H9 (cell line): ENCODE measurements around the gene RAMP3. TPM values are rescaled to one million over a fixed set of nuclear protein-coding genes. Genes with fewer than 3 reads are reported as not detected.

Experiments used
- DNase-seq: peaks from one replicate; pipeline ENCODE4 v3.0.0-alpha.2; 2017
- H2AFZ ChIP-seq: one replicate; pipeline ENCODE4 v1.6.1; 2013; ENCODE audit warnings: mild to moderate bottlenecking, low read length, control low read depth, moderate library complexity
- H2AK5ac ChIP-seq: 2 replicates; pipeline ENCODE4 v1.6.1; 2013; ENCODE audit warnings: low read length, control low read depth, mixed read lengths; ENCODE audit not compliant: insufficient read length
- H2BK120ac ChIP-seq: one replicate; pipeline ENCODE4 v1.6.1; 2013; ENCODE audit warnings: low read depth, mild to moderate bottlenecking, low read length, control low read depth, inconsistent platforms; ENCODE audit not compliant: poor library complexity, severe bottlenecking
- H2BK12ac ChIP-seq: 2 replicates; pipeline ENCODE4 v1.6.1; 2013; ENCODE audit warnings: low read length, control low read depth, mixed read lengths, low read depth; ENCODE audit not compliant: insufficient read length
- H2BK15ac ChIP-seq: 2 replicates; pipeline ENCODE4 v1.6.1; 2013; ENCODE audit warnings: low read depth, low read length, control low read depth
- H2BK20ac ChIP-seq: one replicate; pipeline ENCODE4 v1.6.1; 2013; ENCODE audit warnings: low read depth, mild to moderate bottlenecking, low read length, control low read depth, inconsistent platforms; ENCODE audit not compliant: poor library complexity, severe bottlenecking
- H2BK5ac ChIP-seq: 2 replicates; pipeline ENCODE4 v1.6.1; 2013; ENCODE audit warnings: low read length, control low read depth, mixed read lengths; ENCODE audit not compliant: insufficient read length
- H3K14ac ChIP-seq: 2 replicates; pipeline ENCODE4 v1.6.1; 2013; ENCODE audit warnings: low read length, control low read depth; ENCODE audit not compliant: insufficient read depth
- H3K18ac ChIP-seq: 2 replicates; pipeline ENCODE4 v1.6.1; 2013; ENCODE audit warnings: low read depth, mild to moderate bottlenecking, mixed read lengths, low read length, control low read depth; ENCODE audit not compliant: insufficient read length
- H3K23ac ChIP-seq: 2 replicates; pipeline ENCODE4 v1.6.1; 2013; ENCODE audit warnings: low read length, control low read depth, mixed read lengths, low read depth; ENCODE audit not compliant: insufficient read length
- H3K23me2 ChIP-seq: 2 replicates; pipeline ENCODE4 v1.6.1; 2013; ENCODE audit warnings: low read depth, mild to moderate bottlenecking, mixed read lengths, low read length, control low read depth; ENCODE audit not compliant: insufficient read length, poor library complexity, severe bottlenecking
- H3K27ac ChIP-seq: 2 replicates; pipeline ENCODE4 v1.5.1; 2013; ENCODE audit warnings: low read length, control low read depth, mixed read lengths, low read depth; ENCODE audit not compliant: insufficient read length
- H3K27me3 ChIP-seq: 2 replicates; pipeline ENCODE4 v1.6.1; 2013; ENCODE audit warnings: low read length, control low read depth, inconsistent platforms; ENCODE audit not compliant: insufficient read depth
- H3K4ac ChIP-seq: 2 replicates; pipeline ENCODE4 v1.6.1; 2013; ENCODE audit warnings: low read depth, mild to moderate bottlenecking, control low read depth, inconsistent platforms, low read length, moderate library complexity
- H3K4me1 ChIP-seq: 2 replicates; pipeline ENCODE4 v1.6.1; 2013; ENCODE audit warnings: low read length, control low read depth, inconsistent platforms; ENCODE audit not compliant: insufficient read depth
- H3K4me2 ChIP-seq: 2 replicates; pipeline ENCODE4 v1.6.1; 2013; ENCODE audit warnings: low read length, control low read depth, mixed read lengths; ENCODE audit not compliant: insufficient read length, insufficient read depth
- H3K56ac ChIP-seq: 2 replicates; pipeline ENCODE4 v1.6.1; 2013; ENCODE audit warnings: low read depth, mild to moderate bottlenecking, mixed read lengths, low read length, control low read depth; ENCODE audit not compliant: insufficient read length
- H3K79me1 ChIP-seq: 2 replicates; pipeline ENCODE4 v1.6.1; 2013; ENCODE audit warnings: low read depth, mild to moderate bottlenecking, moderate library complexity, low read length, control low read depth, inconsistent platforms; ENCODE audit not compliant: insufficient read depth, poor library complexity, severe bottlenecking
- H3K79me2 ChIP-seq: 2 replicates; pipeline ENCODE4 v1.6.1; 2013; ENCODE audit warnings: low read length, control low read depth, inconsistent platforms; ENCODE audit not compliant: insufficient read depth
- H3K9ac ChIP-seq: 2 replicates; pipeline ENCODE4 v1.6.1; 2013; ENCODE audit warnings: low read length, control low read depth, mixed read lengths; ENCODE audit not compliant: insufficient read length; ENCODE audit errors: extremely low read depth
- H3K9me3 ChIP-seq: one replicate; pipeline ENCODE4 v1.6.1; 2013; ENCODE audit warnings: low read depth, low read length, inconsistent platforms; ENCODE audit not compliant: control insufficient read depth
- H3T11ph ChIP-seq: one replicate; pipeline ENCODE4 v1.6.1; 2013; ENCODE audit warnings: mild to moderate bottlenecking, low read length, control low read depth, inconsistent platforms
- H4K20me1 ChIP-seq: one replicate; pipeline ENCODE4 v1.6.1; 2013; ENCODE audit not compliant: control insufficient read depth, insufficient read length, insufficient read depth
- H4K5ac ChIP-seq: 2 replicates; pipeline ENCODE4 v1.6.1; 2013; ENCODE audit warnings: low read depth, mild to moderate bottlenecking, mixed read lengths, low read length, control low read depth; ENCODE audit not compliant: insufficient read length
- H4K8ac ChIP-seq: replicated peaks from 2 replicates; pipeline ENCODE4 v1.6.1; 2013; ENCODE audit warnings: low read length, control low read depth, mixed read lengths, low read depth; ENCODE audit not compliant: insufficient read length
- H4K91ac ChIP-seq: 2 replicates; pipeline ENCODE4 v1.6.1; 2013; ENCODE audit warnings: low read depth, mild to moderate bottlenecking, moderate library complexity, mixed read lengths, low read length, control low read depth; ENCODE audit not compliant: insufficient read length
- H3K27ac Mint-ChIP-seq, 3 experiments: 2 replicates in 2 of 3; 3 replicates in 1 of 3; pipeline ENCODE4 v1.8.0; 2020 to 2021; ENCODE audit warnings: mixed read lengths in 3 of 3, mild to moderate bottlenecking in 1 of 3, moderate library complexity in 1 of 3
- H3K27me3 Mint-ChIP-seq: 2 replicates; pipeline ENCODE4 v1.8.0; 2021; ENCODE audit warnings: low read depth, mild to moderate bottlenecking, moderate library complexity, mixed read lengths
- H3K36me3 Mint-ChIP-seq, 3 experiments: 2 replicates in 2 of 3; 3 replicates in 1 of 3; pipeline ENCODE4 v1.8.0; 2020 to 2021; ENCODE audit warnings: low read depth in 3 of 3, mixed read lengths in 3 of 3; ENCODE audit not compliant: insufficient read depth in 1 of 3
- H3K4me1 Mint-ChIP-seq, 2 experiments: 2 replicates each; pipeline ENCODE4 v1.8.0; 2020; ENCODE audit warnings: mixed read lengths in 2 of 2
- H3K4me3 Mint-ChIP-seq, 2 experiments: 2 replicates in 1 of 2; 3 replicates in 1 of 2; pipeline ENCODE4 v1.8.0; 2020 to 2021; ENCODE audit warnings: mild to moderate bottlenecking in 2 of 2, mixed read lengths in 2 of 2, moderate library complexity in 1 of 2
- H3K9me3 Mint-ChIP-seq, 2 experiments: 2 replicates in 1 of 2; 3 replicates in 1 of 2; pipeline ENCODE4 v1.8.0; 2020; ENCODE audit warnings: mild to moderate bottlenecking in 2 of 2, mixed read lengths in 2 of 2, moderate library complexity in 1 of 2
- WGBS: extraction: QIAGEN DNeasy Blood & Tissue Kit; methylation state at CpG from one replicate; pipeline ENCODE4 v1.1.7; 2013; ENCODE audit warnings: missing lambda C conversion rate, low lambda C conversion rate, mixed read lengths; ENCODE audit not compliant: insufficient read length; ENCODE audit errors: extremely low coverage; 5-methylcytosine and 5-hydroxymethylcytosine counted together
- total RNA-seq: library from RNA; stranded (reverse); gene quantifications from 2 replicates; pipeline ENCODE4 v1.2.1, GENCODE V29; 2021
- TF ChIP-seq, protein P1 (sequence below): fragments of 200-600 bp; sonication (generic); conservative IDR thresholded peaks from 3 replicates; pipeline ENCODE4 v1.8.0; 2021; ENCODE audit warnings: antibody characterized with exemption, mild to moderate bottlenecking

The RAMP3 gene
- total RNA-seq, 1 experiment from 2014 or later = 0.63 TPM

GRCh38 chr7:45143616-45144015, 14.0 kb upstream of the RAMP3 start:
- H2BK15ac ChIP-seq = no peak overlapping the region
- no peak overlapping the region for H3K18ac ChIP-seq
- no peak overlapping the region for H2BK5ac ChIP-seq
- H2BK20ac ChIP-seq = no peak overlapping the region
- TF ChIP-seq, protein P1, sequence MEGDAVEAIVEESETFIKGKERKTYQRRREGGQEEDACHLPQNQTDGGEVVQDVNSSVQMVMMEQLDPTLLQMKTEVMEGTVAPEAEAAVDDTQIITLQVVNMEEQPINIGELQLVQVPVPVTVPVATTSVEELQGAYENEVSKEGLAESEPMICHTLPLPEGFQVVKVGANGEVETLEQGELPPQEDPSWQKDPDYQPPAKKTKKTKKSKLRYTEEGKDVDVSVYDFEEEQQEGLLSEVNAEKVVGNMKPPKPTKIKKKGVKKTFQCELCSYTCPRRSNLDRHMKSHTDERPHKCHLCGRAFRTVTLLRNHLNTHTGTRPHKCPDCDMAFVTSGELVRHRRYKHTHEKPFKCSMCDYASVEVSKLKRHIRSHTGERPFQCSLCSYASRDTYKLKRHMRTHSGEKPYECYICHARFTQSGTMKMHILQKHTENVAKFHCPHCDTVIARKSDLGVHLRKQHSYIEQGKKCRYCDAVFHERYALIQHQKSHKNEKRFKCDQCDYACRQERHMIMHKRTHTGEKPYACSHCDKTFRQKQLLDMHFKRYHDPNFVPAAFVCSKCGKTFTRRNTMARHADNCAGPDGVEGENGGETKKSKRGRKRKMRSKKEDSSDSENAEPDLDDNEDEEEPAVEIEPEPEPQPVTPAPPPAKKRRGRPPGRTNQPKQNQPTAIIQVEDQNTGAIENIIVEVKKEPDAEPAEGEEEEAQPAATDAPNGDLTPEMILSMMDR = no peak
- no peaks in the 10 kb centered on the region for H3K23me2 ChIP-seq
- no peak overlapping the region for H3K27ac ChIP-seq
- no peak for DNase-seq
- H3K14ac ChIP-seq = no peak overlapping the region
- H3K4me2 ChIP-seq = no peak overlapping the region
- no peaks in the 10 kb centered on the region for H4K20me1 ChIP-seq
- no peak overlapping the region for H2AK5ac ChIP-seq
- H2AFZ ChIP-seq = no peak overlapping the region
- WGBS = no CpG with 5 or more reads among the region's 4 CpGs
- H4K8ac ChIP-seq = no peak overlapping the region
- no peaks in the 10 kb centered on the region for H3K79me2 ChIP-seq
- H3K4me1 ChIP-seq = peaks cover 2% of the 10 kb centered on the region; the same call in 1 of the 2 replicates
- H3K4me1 Mint-ChIP-seq = peaks cover 0 to 5% of the 10 kb centered on the region in 2 experiments; a peak in 2 of 4 replicates
- no peak overlapping the region for H3K9ac ChIP-seq
- H3K27me3 ChIP-seq = no peaks in the 10 kb centered on the region
- peaks cover 3% of the 10 kb centered on the region for H3K27me3 Mint-ChIP-seq
- H2BK120ac ChIP-seq = no peak overlapping the region
- H4K5ac ChIP-seq = no peak overlapping the region
- no peaks in the 10 kb centered on the region for H3K9me3 ChIP-seq
- H2BK12ac ChIP-seq = no peak overlapping the region
- no peak overlapping the region for H3T11ph ChIP-seq
- H3K27ac Mint-ChIP-seq = no peak overlapping the region
- H3K79me1 ChIP-seq = no peaks in the 10 kb centered on the region
- no peaks in the 10 kb centered on the region; a peak in 1 of 5 replicates for H3K9me3 Mint-ChIP-seq
- H3K23ac ChIP-seq = no peak overlapping the region
- no peak overlapping the region for H3K56ac ChIP-seq
- no peak overlapping the region for H4K91ac ChIP-seq
- no peaks in the 10 kb centered on the region for H3K36me3 Mint-ChIP-seq
- no peak overlapping the region for H3K4ac ChIP-seq
- no peak overlapping the region for H3K4me3 Mint-ChIP-seq
